Amygdala (tissue), 56 donors: ENCODE results near the gene FIBCD1.

ENCODE experiments used
- DNase-seq, 56 donors: peaks; one replicate each; lab custom pipeline; 2025; lab: John Stamatoyannopoulos, UW

Gene FIBCD1

GRCh38 chr9:130868230-130868629 is 70.8 kb downstream of the FIBCD1 start:
- no peak for DNase-seq

GRCh38 chr9:130867556-130867955 is 71.5 kb downstream of the FIBCD1 start:
- DNase-seq, result no peak

- DNase-seq, result peak in 25 of 56 donors; percentile 19 to 75 (median 38)
Observed at GRCh38 chr9:130866474-130866965, 72.5 kb downstream of the FIBCD1 start.

- DNase-seq, result no peak
Observed at GRCh38 chr9:130865921-130866320, 73.1 kb downstream of the FIBCD1 start.

- no peak for DNase-seq
Observed at GRCh38 chr9:130864541-130864940, 74.5 kb downstream of the FIBCD1 start.

GRCh38 chr9:130862747-130863146 is 76.3 kb downstream of the FIBCD1 start:
- no peak for DNase-seq

GRCh38 chr9:130862217-130862616 is 76.8 kb downstream of the FIBCD1 start:
- DNase-seq, result no peak

GRCh38 chr9:130861372-130862180 is 77.5 kb downstream of the FIBCD1 start:
- no peak for DNase-seq

- DNase-seq, result peak in 9 of 56 donors; percentile 19 to 55 (median 34)
Observed at GRCh38 chr9:130860458-130861316, 78.4 kb downstream of the FIBCD1 start.

- no peak for DNase-seq
Observed at GRCh38 chr9:130858739-130859705, 80.0 kb downstream of the FIBCD1 start.

GRCh38 chr9:130857864-130858738 is 80.9 kb downstream of the FIBCD1 start:
- peak in 2 of 56 donors; percentile 22 to 30 for DNase-seq

GRCh38 chr9:130856474-130856873 is 82.6 kb downstream of the FIBCD1 start:
- no peak for DNase-seq

GRCh38 chr9:130854835-130855234 is 84.2 kb downstream of the FIBCD1 start:
- no peak for DNase-seq

GRCh38 chr9:130854092-130854491 is 85.0 kb downstream of the FIBCD1 start:
- DNase-seq, result no peak

GRCh38 chr9:130852801-130853200 is 86.2 kb downstream of the FIBCD1 start:
- DNase-seq, result no peak
